ENCODE measurements around the gene SPPL3. TPM values are rescaled to one million over a fixed set of nuclear protein-coding genes. Genes with fewer than 3 reads are reported as not detected.

SPPL3 gene
- total RNA-seq, 6 experiments from 2014 or later: 35.3 to 59.1 (median 47.1) TPM

DNA sequence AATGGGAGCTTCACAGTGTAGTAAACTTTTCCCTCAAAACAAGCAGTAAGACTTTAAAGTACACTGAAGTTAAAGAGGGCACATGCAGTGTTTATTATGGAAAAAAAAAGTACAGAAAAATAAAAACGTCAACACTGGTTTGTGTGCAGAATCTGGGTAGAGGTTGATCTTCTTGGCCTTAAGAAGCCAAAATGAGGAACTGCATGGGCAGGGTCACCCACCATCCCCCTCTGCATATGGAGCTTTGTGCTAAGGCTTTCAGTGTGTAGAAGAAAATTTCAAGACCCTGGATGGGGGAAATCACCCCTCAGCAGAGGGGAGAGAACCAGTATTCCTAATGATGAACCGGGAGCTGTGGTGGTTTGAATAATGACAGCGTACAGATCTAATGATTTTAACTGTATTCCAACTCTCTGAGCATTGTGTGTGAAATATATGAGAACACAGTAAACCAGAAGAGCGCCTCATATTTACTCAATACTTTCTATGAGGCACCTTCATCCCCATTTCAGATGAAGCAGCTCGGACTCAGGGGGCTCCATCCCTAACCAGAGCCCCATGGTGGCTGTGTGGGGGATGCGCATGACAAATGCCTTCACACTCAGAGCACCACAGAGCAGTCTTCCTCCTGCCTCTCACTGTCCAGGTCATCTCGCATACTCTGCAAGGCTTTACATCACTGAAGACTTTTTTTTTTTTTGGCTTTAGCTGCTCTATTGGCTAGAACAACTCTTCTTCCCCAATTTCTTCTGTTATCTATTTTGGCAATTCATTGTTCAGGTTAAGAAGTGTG lies 145.2 kb downstream of the SPPL3 start:
- Mint-ChIP-seq H3K27ac (no peak overlapping the region), H3K9me3 (peaks cover 8% of the 10 kb centered on the region), H3K4me1 (ENCODE audit: low read depth) (no peaks in the 10 kb centered on the region), H3K27me3 (ENCODE audit: insufficient read depth) (peaks cover 8% of the 10 kb centered on the region), H3K4me3 (no peak overlapping the region), H3K36me3 (ENCODE audit: low read depth) (peaks cover 13% of the 10 kb centered on the region; the same call in 1 of the 2 replicates)
- DNase-seq: no peak
- TF ChIP-seq, protein P1, sequence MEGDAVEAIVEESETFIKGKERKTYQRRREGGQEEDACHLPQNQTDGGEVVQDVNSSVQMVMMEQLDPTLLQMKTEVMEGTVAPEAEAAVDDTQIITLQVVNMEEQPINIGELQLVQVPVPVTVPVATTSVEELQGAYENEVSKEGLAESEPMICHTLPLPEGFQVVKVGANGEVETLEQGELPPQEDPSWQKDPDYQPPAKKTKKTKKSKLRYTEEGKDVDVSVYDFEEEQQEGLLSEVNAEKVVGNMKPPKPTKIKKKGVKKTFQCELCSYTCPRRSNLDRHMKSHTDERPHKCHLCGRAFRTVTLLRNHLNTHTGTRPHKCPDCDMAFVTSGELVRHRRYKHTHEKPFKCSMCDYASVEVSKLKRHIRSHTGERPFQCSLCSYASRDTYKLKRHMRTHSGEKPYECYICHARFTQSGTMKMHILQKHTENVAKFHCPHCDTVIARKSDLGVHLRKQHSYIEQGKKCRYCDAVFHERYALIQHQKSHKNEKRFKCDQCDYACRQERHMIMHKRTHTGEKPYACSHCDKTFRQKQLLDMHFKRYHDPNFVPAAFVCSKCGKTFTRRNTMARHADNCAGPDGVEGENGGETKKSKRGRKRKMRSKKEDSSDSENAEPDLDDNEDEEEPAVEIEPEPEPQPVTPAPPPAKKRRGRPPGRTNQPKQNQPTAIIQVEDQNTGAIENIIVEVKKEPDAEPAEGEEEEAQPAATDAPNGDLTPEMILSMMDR (IDR thresholded peaks at IDR 0.05): no peak

DNA sequence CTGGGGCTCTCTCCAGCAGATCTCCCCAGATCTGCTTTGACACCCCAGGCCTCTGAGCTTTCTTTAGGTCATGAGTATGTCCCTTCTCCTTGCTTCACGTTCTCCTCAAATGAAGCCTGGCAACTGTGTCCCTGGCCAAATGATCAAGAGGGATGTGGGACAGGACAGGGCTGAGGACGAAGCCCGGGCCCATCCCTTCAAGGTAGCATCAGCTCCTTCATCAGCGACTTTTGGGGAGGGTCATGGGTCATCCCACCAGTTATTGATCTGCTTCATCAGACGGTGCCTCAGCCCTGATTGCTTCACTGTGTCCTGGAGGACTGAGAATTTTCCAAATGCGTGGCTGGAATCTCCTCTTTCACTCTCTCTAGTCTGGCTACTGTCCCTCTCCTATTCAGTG lies 146.2 kb downstream of the SPPL3 start:
- H3K9me3 Mint-ChIP-seq: peaks cover 8% of the 10 kb centered on the region
- no peak overlapping the region for H3K4me3 Mint-ChIP-seq

DNA sequence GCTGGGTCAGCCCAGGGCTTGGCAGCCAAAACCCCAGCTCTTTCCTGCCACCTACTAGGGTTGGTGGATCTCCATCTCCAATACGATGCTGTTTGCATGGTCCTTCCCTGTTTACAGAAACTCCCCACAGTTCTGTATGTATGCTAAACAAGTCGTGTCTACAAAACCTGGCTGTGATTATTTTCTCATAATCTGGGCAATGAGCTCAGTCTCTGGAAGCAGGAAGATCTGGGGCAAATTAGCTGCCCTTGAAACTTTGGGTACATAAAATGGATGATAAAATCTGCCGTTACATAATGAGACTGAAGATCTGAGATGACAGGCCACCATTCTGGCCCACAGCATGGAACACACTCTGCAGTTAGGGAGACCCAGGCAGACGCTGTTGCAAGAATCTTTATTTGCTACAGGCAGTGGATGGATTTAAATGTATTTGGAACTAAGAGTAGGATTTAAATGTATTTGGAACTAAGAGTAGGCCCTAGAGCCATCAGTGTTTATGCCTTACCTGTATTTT lies 146.9 kb downstream of the SPPL3 start:
- Mint-ChIP-seq H3K9me3 (peaks cover 8% of the 10 kb centered on the region), H3K27me3 (ENCODE audit: insufficient read depth) (peaks cover 7% of the 10 kb centered on the region; the same call in 1 of the 2 replicates), H3K36me3 (ENCODE audit: low read depth) (peaks cover 13% of the 10 kb centered on the region; the same call in 1 of the 2 replicates), H3K4me1 (ENCODE audit: low read depth) (peaks cover 3% of the 10 kb centered on the region; the same call in 1 of the 2 replicates), H3K4me3 (no peak overlapping the region), H3K27ac (no peak overlapping the region)
- DNase-seq: no peak
- TF ChIP-seq, protein P1 (IDR thresholded peaks at IDR 0.05): no peak

More for the DNA sequence above, 146.2 kb downstream of the SPPL3 start:
- Mint-ChIP-seq H3K36me3 (ENCODE audit: low read depth) (peaks cover 13% of the 10 kb centered on the region; the same call in 1 of the 2 replicates), H3K27ac (no peak overlapping the region), H3K27me3 (ENCODE audit: insufficient read depth) (peaks cover 8% of the 10 kb centered on the region), H3K4me1 (ENCODE audit: low read depth) (no peaks in the 10 kb centered on the region)
- TF ChIP-seq, protein P1 (IDR thresholded peaks at IDR 0.05): no peak
- no peak for DNase-seq

DNA sequence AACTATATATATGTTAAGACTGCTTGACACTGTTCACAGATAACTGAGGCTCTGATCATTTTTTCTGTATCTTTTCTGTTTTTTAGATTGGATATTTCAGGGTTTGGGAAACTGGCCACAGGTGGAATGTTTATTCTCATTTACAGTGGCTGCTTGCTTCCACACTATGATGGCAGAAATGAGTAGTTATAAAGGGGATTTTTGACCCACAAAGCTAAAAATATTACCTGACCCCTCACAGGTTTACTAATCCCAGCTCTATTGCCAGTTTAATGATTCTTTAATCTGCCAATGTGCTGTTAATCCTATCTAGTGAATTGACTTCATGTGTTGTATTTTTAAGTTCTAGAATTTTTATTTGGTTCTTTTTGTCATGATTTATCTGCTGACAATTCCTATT lies 148.9 kb downstream of the SPPL3 start:
- no peak for DNase-seq
- Mint-ChIP-seq H3K4me1 (ENCODE audit: low read depth) (peaks cover 6% of the 10 kb centered on the region; the same call in 1 of the 2 replicates), H3K9me3 (peaks cover 8% of the 10 kb centered on the region), H3K4me3 (no peak overlapping the region), H3K27ac (no peak overlapping the region), H3K36me3 (ENCODE audit: low read depth) (no peaks in the 10 kb centered on the region), H3K27me3 (ENCODE audit: insufficient read depth) (peaks cover 10% of the 10 kb centered on the region)
- TF ChIP-seq, protein P1 (IDR thresholded peaks at IDR 0.05): no peak

DNA sequence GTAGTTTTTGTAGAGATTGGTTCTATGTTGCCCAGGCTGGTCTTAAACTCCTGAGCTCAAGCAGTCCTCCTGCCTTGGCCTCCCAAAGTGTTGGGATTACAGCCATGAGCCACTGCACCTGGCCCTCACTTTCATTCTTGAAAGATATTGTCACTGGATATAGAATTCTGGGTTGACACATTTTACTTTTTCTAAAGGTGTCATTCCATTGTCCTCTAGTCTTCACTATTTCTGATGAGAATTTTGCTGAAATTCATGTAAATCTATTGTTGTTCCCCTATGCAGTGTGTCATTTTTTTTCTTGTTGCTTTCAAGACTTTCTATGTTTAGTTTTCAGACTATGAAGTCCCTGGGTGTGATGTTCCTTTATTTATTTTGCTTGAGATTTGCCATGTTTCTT lies 149.4 kb downstream of the SPPL3 start:
- no peaks in the 10 kb centered on the region for H3K36me3 Mint-ChIP-seq (ENCODE audit: low read depth)
- H3K27me3 Mint-ChIP-seq (ENCODE audit: insufficient read depth): peaks cover 10% of the 10 kb centered on the region
- DNase-seq: no peak
- H3K9me3 Mint-ChIP-seq: peaks cover 8% of the 10 kb centered on the region
- TF ChIP-seq, protein P1 (IDR thresholded peaks at IDR 0.05): no peak
- no peak overlapping the region for H3K4me3 Mint-ChIP-seq
- H3K4me1 Mint-ChIP-seq (ENCODE audit: low read depth): peaks cover 6% of the 10 kb centered on the region; the same call in 1 of the 2 replicates
- H3K27ac Mint-ChIP-seq: no peak overlapping the region
